ENCODE results near the gene TEX48. TPM values are rescaled to one million over a fixed set of nuclear protein-coding genes. Genes with fewer than 3 reads are reported as not detected.

Gene TEX48
- total and polyA plus RNA-seq, 10 of the 15 experiments (the other 5 are each of a cell fraction or from before 2014, with no cell fraction given): not detected

DNA sequence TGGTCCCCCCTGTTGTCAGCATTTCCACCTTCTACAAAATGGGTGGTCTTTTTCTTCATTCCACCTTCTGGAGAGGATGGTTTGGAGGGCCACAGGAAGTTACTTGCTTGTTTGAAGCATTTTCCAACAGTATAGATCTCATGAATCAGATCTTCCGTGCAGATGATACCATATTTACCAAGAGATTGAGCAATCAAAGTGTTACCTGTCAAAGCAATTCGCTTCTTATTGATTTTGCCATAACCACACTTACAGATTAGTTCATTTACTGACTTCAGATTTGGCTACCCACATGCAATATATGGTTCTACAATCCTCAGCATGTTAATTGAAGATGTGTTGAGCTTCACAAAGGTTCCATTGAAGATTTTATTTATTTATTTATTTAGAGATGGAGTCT lies 14.0 kb upstream of the TEX48 start:
- ChIA-PET CTCF (interaction anchor here (1.7 to 5.9 kb wide), 2 partner anchors 11 to 15 kb away, joined by 4 to 42 read pairs; partner anchors contain the start of gene TEX48), SMC1A (ENCODE audit: uncharacterized antibody, unreplicated experiment) (interaction anchor here (2.6 kb wide), 1 partner anchor 15 kb away, joined by 17 read pairs; the partner anchor contains the start of gene TEX48), POLR2A (interaction anchor here (0.5 kb wide), 1 partner anchor 300 kb away, joined by 3 read pairs; no protein-coding TSS in a partner anchor), RAD21 (ENCODE audit: unreplicated experiment) (interaction anchor here (0.6 to 1.3 kb wide), 3 partner anchors 14 to 121 kb away, joined by 3 to 5 read pairs (median 5); partner anchors contain the start of gene TEX48)
- DNase-seq (ENCODE audit: low read depth, low spot score) (no peak), ATAC-seq (no peak), FAIRE-seq (no peak)
- intact Hi-C loops (cut with micrococcal nuclease; ENCODE audit: unreplicated experiment): loop anchor here (10.0 kb wide), 2 partner anchors 509 to 719 kb away; no protein-coding TSS in a partner anchor
- Histone ChIP-seq H2AFZ (ENCODE audit: control insufficient read depth, low read depth, low read length) (no peak overlapping the region), H3K27me3 (replicated peaks in 1 of 2; ENCODE audit: control insufficient read depth in 2 of 2, insufficient read depth in 2 of 2, low read length in 1 of 2) (peaks cover 3 to 11% of the 10 kb centered on the region in 2 experiments; a peak in 3 of 4 replicates), H3K9ac (ENCODE audit: control insufficient read depth, insufficient read depth, low read length) (no peak overlapping the region), H3K4me1 (ENCODE audit: control insufficient read depth, insufficient read depth, low read length) (peaks cover 44% of the 10 kb centered on the region), H4K20me1 (ENCODE audit: control insufficient read depth, insufficient read depth) (no peaks in the 10 kb centered on the region; the same call in 1 of the 2 replicates), H3K36me3 (ENCODE audit: control insufficient read depth in 2 of 2, insufficient read depth in 2 of 2, low read length in 1 of 2) (no peaks in the 10 kb centered on the region), H3K9me3 (replicated peaks; ENCODE audit: control insufficient read depth, insufficient read depth, low read length) (peaks cover 10% of the 10 kb centered on the region), H3K27ac (ENCODE audit: control insufficient read depth, insufficient read depth) (no peak overlapping the region), H3K79me2 (ENCODE audit: control insufficient read depth, insufficient read depth, low read length) (no peaks in the 10 kb centered on the region), H3K4me3 (no peak overlapping the region), H3K4me2 (ENCODE audit: control insufficient read depth, insufficient read depth) (no peak overlapping the region)
- WGBS (ENCODE audit: insufficient coverage, insufficient replicate concordance, low lambda C conversion rate, missing lambda C conversion rate): 66% methylated on average over 2 of the region's 2 CpGs
- no TSS peak for BruUV-seq (replicated peaks)
- in situ Hi-C loops (cut with MboI): no loop called here
- no peak for TF ChIP-seq CBX5 (IDR thresholded peaks at IDR 0.05; ENCODE audit: low read depth)
- no peak for TF ChIP-seq RAD21 (IDR thresholded peaks at IDR 0.05; ENCODE audit: insufficient read depth, low read depth, low read length)
- no peak for TF ChIP-seq EGR1 (IDR thresholded peaks at IDR 0.05; ENCODE audit: borderline replicate concordance in 1 of 2, low read depth in 2 of 2, low read length in 2 of 2)
- no peak for TF ChIP-seq MTA3 (IDR thresholded peaks at IDR 0.05; ENCODE audit: borderline replicate concordance, low read length)
- TF ChIP-seq, protein P1, sequence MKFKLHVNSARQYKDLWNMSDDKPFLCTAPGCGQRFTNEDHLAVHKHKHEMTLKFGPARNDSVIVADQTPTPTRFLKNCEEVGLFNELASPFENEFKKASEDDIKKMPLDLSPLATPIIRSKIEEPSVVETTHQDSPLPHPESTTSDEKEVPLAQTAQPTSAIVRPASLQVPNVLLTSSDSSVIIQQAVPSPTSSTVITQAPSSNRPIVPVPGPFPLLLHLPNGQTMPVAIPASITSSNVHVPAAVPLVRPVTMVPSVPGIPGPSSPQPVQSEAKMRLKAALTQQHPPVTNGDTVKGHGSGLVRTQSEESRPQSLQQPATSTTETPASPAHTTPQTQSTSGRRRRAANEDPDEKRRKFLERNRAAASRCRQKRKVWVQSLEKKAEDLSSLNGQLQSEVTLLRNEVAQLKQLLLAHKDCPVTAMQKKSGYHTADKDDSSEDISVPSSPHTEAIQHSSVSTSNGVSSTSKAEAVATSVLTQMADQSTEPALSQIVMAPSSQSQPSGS (IDR thresholded peaks at IDR 0.05; ENCODE audit: low read length): no peak
- TF ChIP-seq SPI1 (IDR thresholded peaks at IDR 0.05; ENCODE audit: borderline replicate concordance, insufficient read depth, low read depth, low read length): no peak
- TF ChIP-seq RBBP5 (conservative IDR thresholded peaks at IDR 0.05): no peak
- TF ChIP-seq KAT2A (conservative IDR thresholded peaks at IDR 0.05; ENCODE audit: control insufficient read depth, low read depth, low read length): no peak
- no peak for TF ChIP-seq NR2F1 (conservative IDR thresholded peaks at IDR 0.05)
- TF ChIP-seq, protein P2, sequence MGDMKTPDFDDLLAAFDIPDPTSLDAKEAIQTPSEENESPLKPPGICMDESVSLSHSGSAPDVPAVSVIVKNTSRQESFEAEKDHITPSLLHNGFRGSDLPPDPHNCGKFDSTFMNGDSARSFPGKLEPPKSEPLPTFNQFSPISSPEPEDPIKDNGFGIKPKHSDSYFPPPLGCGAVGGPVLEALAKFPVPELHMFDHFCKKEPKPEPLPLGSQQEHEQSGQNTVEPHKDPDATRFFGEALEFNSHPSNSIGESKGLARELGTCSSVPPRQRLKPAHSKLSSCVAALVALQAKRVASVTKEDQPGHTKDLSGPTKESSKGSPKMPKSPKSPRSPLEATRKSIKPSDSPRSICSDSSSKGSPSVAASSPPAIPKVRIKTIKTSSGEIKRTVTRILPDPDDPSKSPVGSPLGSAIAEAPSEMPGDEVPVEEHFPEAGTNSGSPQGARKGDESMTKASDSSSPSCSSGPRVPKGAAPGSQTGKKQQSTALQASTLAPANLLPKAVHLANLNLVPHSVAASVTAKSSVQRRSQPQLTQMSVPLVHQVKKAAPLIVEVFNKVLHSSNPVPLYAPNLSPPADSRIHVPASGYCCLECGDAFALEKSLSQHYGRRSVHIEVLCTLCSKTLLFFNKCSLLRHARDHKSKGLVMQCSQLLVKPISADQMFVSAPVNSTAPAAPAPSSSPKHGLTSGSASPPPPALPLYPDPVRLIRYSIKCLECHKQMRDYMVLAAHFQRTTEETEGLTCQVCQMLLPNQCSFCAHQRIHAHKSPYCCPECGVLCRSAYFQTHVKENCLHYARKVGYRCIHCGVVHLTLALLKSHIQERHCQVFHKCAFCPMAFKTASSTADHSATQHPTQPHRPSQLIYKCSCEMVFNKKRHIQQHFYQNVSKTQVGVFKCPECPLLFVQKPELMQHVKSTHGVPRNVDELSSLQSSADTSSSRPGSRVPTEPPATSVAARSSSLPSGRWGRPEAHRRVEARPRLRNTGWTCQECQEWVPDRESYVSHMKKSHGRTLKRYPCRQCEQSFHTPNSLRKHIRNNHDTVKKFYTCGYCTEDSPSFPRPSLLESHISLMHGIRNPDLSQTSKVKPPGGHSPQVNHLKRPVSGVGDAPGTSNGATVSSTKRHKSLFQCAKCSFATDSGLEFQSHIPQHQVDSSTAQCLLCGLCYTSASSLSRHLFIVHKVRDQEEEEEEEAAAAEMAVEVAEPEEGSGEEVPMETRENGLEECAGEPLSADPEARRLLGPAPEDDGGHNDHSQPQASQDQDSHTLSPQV (IDR thresholded peaks at IDR 0.05): no peak
- TF ChIP-seq YBX1 (IDR thresholded peaks at IDR 0.05): no peak
- TF ChIP-seq TCF3 (IDR thresholded peaks at IDR 0.05; ENCODE audit: borderline replicate concordance, insufficient read depth, low read depth, low read length): no peak
- no peak for TF ChIP-seq DPF2 (IDR thresholded peaks at IDR 0.05)
- TF ChIP-seq, protein P3, sequence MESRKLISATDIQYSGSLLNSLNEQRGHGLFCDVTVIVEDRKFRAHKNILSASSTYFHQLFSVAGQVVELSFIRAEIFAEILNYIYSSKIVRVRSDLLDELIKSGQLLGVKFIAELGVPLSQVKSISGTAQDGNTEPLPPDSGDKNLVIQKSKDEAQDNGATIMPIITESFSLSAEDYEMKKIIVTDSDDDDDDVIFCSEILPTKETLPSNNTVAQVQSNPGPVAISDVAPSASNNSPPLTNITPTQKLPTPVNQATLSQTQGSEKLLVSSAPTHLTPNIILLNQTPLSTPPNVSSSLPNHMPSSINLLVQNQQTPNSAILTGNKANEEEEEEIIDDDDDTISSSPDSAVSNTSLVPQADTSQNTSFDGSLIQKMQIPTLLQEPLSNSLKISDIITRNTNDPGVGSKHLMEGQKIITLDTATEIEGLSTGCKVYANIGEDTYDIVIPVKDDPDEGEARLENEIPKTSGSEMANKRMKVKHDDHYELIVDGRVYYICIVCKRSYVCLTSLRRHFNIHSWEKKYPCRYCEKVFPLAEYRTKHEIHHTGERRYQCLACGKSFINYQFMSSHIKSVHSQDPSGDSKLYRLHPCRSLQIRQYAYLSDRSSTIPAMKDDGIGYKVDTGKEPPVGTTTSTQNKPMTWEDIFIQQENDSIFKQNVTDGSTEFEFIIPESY (IDR thresholded peaks at IDR 0.05): no peak
- no peak for TF ChIP-seq WRNIP1 (IDR thresholded peaks at IDR 0.05; ENCODE audit: borderline replicate concordance, low read depth, low read length)
